GM19455 (cell line): Measurements from ENCODE around the gene S100A4.

Source experiments
- ATAC-seq: cut with Tn5 transposase; IDR thresholded peaks from one replicate; pipeline ENCODE4 v1.9.1; 2021; ENCODE audit not compliant: unreplicated experiment

The S100A4 gene

GRCh38 chr1:153548722-153549688 is 3.4 kb upstream of the S100A4 start, which contains the start of gene S100A3:
TSS of gene S100A3 (minus strand) at chr1:153549258. CDS start at chr1:153548485, 773 bp downstream.
- no peak for ATAC-seq

- ATAC-seq = no peak
Observed at GRCh38 chr1:153547560-153548551, 2.2 kb upstream of the S100A4 start.

- no peak for ATAC-seq
Observed at GRCh38 chr1:153546796-153547559, 1.4 kb upstream of the S100A4 start.

- no peak for ATAC-seq
Observed at GRCh38 chr1:153546371-153546770, 765 bp upstream of the S100A4 start.

GRCh38 chr1:153544453-153545066 is 1.0 kb downstream of the S100A4 start:
- no peak for ATAC-seq

- no peak for ATAC-seq
Observed at GRCh38 chr1:153543736-153544135, 1.9 kb downstream of the S100A4 start.

GRCh38 chr1:153542956-153543711 is 2.5 kb downstream of the S100A4 start:
- no peak for ATAC-seq

- no peak for ATAC-seq
Observed at GRCh38 chr1:153541641-153542590, 3.7 kb downstream of the S100A4 start.

- no peak for ATAC-seq
Observed at GRCh38 chr1:153540394-153541361, 4.9 kb downstream of the S100A4 start, which contains the start of gene S100A5. TSS of gene S100A5 (minus strand) at chr1:153540934. CDS start at chr1:153540191, 743 bp downstream.

- no peak for ATAC-seq
Observed at GRCh38 chr1:153539395-153540093, 6.1 kb downstream of the S100A4 start.

GRCh38 chr1:153538315-153538821 is 7.2 kb downstream of the S100A4 start:
- no peak for ATAC-seq

GRCh38 chr1:153537376-153537730 is 8.3 kb downstream of the S100A4 start:
- ATAC-seq = no peak

GRCh38 chr1:153536671-153537375 is 8.8 kb downstream of the S100A4 start:
- ATAC-seq = no peak

- ATAC-seq = no peak
Observed at GRCh38 chr1:153536012-153536670, 9.5 kb downstream of the S100A4 start.
